Kidney glomerular epithelial cell (primary cell): ENCODE measurements around the gene LPP.
A peak's percentile ranks its signal among the peaks of the same experiment; 100 is the strongest.
"Not testable (repeated sequence)": the region's sequence is repeated elsewhere in the genome, so short reads cannot be mapped to it uniquely, and the experiment has no call there.

Experiments used
- DNase-seq: peaks from one replicate; lab custom pipeline; 2025; lab: John Stamatoyannopoulos, UW

LPP gene

DNA sequence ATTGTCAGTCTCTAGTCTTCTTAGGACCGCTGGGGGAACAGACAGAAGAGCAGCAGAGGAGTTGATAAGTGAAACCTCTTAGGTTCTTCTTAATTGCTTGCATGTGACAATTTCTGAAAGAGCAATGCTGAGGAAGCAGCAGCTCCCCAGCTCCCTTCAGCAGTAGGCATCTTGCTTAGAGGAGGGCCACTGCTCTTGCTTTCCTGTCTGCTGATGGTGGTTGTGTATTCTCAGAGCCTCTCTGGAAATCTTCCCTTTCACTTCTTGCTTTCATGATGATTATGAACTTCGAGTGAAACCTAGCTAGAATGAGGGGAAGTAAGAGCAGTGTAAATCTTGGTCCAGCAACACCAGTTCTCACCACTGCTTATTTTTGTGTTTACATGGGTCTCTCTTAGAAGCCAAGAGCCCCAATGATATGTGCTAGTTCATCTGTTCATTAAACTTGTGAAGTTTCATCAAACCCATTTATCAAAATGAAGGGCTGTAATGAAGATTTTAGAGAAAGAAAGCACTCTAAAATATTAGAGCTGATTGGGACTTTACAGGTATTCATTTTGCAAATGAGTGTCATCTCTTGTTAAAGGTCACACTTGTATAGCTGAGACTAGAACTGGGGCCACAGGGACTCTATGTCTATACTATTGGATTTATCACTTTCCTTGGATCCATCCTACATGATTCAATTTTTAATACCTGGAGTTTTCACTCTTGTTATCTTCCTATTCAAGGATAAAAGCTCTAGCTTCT, 246.7 kb downstream of the LPP start:
- no peak for DNase-seq

DNA sequence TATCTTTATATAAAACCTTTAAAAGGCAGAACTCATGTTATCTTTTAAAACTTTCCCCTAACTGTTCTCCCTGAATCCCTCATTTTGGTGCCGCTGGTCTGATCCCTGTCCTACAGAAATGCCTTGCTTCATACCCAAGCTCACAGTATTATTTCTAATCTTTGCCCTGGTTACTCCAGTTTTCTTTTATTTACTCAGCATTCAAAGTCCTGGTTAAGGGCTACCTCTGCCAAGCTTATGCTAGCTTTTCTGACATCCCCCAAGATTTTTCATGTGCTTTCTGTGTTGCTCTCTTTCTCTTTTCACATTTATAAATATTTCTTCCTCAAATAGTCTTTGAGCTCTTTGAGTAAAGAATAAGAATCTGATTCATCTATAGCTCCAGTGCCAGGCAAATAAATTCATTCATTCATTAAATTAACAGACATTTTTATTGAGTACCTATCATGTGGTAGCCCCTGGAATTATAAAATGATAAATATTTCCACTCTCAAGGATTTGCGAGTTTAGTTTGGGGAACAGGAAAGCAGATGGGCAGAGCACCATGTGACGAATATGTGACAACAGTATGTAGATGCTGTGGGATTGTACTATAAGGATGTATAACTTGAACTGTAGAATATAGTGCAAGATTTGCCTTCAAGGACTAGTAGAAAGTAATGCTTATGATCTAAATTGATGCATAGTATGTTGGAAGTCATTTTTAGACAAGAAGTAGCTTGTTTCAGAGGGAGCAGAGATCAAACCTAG, 247.5 kb downstream of the LPP start:
- no peak for DNase-seq

- no peak for DNase-seq
Observed at GRCh38 chr3:188402229-188402628, 248.3 kb downstream of the LPP start.

- no peak for DNase-seq
Observed at GRCh38 chr3:188403404-188403803, 249.4 kb downstream of the LPP start.

DNA sequence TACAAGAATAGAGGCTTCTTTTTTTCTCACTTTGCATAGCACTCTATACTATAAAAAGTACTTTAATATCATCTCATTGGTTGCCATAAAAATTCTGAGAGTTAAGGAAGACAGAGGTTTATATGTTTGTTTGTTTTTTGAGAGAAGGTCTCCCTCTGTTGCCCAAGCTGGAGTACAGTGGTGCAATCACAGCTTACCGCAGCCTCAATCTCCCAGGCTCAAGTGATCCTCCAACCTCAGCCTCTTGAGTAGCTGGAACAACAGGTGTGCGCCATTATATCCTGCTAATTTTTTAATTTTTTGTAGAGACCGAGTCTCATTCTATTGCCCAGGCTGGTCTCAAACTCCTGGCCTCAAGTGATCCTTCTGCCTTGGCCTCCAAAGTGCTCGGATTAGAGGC, 250.2 kb downstream of the LPP start:
- no peak for DNase-seq

DNA sequence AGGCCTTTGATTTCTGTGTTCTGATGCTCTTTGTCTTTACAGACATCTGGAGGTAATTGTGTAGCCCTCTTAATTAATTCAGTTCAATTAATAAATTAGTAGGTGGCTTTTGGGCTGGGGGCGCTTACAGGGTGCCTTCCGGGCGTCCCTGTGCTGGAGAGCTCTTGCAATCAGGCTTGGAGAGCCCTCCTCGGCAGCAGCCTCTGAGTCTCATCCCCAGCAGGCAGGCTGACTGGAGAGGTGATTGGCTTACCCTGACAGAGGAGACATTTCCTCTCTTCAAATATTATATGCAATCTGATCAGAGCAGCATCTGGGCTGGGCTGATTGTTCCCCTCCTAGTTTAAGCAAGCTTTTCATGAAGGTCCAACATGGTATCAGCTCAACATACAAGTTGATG, 250.7 kb downstream of the LPP start:
- no peak for DNase-seq

DNA sequence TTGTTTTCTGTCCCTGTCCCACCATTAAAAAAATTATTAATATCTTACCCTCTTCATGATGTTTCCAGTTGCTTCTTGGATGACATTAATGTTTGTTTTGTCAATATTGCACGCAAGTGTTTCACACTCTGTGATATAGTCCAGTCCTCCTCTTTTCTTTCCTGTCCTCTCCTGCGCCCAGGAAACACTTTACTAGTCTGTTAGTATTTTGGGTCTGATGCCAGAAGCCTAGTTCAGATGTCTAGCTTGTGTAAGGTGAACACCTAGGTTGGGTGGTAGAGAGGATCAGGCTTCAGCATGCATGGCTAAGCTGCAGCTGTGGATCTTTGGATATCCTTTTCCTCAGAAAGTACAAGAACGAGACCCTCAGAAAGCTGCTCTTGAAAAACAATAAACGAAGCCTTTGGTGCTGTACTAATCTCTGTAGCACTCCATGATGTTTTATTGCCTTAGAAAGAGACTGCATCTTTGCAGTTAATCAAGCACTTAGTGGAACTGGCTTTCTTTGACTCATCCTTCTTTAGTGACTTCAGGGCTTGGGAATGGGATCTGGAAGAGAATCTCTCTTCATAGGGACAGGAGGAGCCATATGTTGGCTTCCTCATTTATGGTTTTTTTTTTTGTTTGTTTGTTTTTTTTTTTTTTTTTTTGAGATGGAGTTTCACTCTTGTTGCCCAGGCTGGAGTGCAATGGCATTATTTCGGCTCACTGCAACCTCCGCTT, 253.4 kb downstream of the LPP start:
- DNase-seq: no peak

GRCh38 chr3:188408831-188409230, 254.9 kb downstream of the LPP start:
- DNase-seq: no peak

GRCh38 chr3:188411750-188412149, 257.8 kb downstream of the LPP start:
- DNase-seq: no peak

DNA sequence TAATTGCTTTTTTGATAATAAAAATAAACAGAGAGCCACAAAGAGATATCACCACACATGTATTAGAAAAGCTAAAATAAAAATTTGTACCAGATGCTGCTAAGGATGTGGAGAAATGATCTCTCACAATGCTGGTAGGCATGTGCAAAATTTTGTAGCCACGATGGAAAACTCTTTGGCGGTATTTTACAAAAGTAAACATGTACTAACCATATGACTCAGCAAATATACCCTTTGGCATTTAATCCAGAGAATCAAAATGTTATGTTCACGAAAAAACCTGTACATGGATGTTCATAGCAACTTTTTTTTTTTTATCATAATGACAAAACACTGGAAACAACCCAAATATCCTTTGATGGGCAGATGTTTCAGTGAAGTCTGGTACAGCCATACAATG, 261.2 kb downstream of the LPP start:
- no peak for DNase-seq

DNA sequence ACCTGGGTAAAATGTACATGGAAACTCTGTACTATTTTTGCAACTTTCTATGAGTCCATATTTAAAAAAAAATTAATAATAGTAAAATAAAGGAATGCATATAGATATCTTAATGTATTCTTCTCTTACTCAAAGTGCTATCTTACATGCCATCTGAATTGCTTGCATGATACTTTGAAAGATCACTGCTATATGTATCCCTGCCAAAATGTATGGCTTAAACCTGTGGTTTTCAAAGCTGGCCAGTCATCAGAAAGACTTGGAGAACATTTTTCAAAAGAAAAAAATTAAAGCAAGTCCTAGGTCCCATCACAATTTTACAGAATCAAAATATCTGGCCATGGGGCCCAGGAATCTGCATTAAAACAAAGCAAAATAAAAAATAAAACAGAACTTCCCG, 262.1 kb downstream of the LPP start:
- DNase-seq: no peak

- no peak for DNase-seq
Observed at GRCh38 chr3:188417271-188417696, 263.3 kb downstream of the LPP start.

DNA sequence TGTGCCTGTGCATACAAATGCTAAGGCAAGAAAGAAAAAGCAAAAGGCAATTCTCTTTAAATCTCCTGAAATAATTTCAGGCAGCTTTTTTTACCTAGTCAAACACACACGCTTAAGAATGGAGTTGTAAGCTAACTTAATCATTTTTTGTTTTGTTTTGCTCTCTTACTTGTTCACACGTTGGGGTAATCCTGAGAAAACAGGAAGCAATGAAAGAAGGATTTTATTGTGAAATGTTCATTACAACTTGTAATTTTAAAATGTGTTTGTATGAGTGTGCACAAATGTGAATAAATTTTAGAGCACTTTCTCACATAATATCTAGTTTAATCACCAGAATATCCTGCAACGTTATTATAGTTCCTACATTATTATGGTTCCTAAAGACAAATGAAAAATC, 263.8 kb downstream of the LPP start:
- DNase-seq: no peak

DNA sequence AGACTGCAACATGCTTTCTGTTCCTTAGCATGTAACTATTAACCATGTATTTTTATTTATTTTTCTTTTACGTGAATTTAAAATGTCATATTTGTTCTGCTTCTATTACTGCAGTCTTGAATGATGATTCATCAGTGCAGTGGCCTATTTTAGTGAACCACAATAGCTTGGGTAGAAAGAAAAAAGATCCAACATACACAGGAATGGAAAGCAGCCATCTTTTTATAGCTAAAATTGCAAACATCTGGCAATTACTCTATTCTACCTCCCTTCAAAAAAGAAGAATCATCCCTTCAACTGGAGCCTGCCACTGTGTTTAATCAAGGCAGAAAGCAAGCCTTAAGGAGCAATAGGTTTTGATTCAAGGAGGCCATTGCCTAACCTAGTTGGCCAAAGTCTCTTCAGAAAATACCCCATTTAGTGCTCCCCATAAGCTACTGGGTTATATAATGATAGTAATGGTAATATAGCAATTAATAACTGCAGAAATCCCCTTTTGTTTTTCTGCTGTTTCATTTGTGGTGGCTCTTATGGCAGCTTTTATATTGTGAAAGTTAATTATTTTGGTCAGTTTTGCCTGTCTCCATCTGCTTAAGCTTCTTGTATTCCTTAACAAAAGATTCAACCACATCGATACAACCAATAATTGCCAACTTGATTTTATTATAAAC, 267.3 kb downstream of the LPP start:
- peak; percentile 34 for DNase-seq

DNA sequence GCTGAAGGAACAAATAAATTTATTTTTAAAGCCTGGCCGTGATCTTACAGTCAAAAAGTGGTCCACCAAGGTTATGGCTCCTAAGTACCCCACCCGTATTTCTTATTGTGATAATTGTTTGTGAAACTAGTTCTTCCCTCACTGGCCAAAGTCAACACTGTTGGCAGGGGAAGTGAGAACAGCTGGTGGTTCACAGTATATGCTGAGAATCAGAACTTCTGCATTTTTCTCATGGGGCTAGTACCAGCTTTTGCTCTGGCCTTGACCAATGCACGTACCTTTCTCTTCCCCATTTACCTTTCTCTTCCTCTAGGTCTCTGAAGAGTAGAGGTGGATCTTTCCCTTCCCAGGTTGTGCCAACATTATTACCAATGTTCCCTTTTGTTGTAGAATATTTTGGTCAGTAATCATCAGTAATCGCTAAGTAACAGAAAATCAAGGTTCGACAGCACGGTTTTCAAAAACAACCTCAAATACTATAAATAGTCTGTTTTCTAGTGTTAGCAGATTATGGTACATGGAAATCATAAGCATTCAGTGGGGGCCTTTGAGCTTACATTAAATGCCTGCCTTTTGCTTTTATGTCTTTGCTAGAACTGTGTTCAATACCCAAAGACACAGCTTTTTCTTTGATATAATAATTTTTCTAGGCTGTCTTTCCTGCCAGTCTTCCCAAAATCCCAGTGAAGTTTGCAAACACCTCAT, 268.0 kb downstream of the LPP start:
- DNase-seq: no peak

GRCh38 chr3:188427981-188428380, 274.0 kb downstream of the LPP start:
- DNase-seq: not testable (repeated sequence)

DNA sequence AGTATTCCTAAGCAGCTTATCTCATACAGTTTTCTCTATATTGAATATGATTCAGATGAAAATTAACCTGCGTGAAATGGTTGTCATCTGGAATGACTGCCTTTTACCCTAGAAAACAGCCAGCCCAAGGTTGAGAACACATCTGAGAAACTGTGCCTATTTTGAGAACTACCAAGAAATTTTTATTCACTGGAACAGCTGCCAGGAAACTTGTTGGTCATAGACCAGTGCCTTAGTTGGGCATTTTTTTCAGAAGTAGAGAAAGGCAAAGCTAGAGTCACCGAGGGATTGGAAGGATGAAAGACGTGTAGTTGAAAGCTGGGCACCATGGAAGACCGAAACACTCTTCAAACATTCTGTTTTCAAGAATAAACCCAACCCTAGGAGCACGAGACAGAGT, 277.1 kb downstream of the LPP start:
- no peak for DNase-seq

DNA sequence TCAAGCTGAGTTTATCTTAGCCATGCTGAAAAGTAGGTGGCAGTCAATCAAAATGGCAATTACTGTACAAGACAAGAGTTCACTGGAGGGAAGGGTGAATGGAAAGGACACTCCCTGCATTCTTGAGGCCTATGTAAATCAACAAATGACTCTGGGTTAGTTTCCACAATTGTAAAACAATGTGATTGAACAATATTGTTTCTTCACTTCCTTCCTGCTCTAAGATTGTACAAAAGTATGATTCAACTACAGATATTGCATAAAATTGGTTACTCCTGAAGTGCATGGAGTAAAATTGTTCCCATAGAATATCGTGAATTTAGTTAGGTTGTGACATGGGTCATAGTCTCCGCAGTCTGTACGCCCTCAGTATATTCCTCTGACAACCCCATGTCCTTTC, 277.6 kb downstream of the LPP start:
- no peak for DNase-seq

GRCh38 chr3:188432802-188433520, 279.0 kb downstream of the LPP start:
- DNase-seq: peak; percentile 8

DNA sequence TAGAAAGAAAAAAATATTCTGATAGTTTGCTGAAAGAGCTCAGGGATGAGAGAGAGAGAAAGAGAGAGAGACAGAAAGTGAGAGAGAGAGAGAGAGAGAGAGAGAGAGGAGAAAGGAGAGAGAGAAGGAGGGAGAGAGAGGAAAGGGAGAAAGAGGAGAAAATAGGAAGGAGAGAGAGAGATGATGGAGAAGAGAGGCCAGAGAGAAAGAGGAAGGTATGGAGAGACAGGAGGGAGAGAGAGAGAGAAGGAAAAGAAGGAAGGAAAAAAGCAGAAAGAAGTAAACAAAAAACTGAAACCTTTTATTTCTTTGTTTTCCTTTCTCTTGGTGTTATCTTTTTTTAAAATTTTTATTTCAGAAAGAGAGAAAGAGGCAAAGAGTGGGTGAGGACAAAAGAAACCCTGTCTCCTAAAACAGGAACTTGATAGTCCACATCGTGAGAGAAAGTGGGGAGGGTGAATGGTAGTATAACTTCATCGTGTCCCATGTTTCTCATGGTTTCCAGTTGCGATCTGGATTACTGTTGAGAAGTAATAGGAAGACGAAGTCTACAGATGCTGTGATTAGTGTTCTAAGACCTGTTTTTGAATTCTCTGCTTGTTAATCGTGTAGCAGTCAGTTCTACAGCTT, 279.7 kb downstream of the LPP start:
- DNase-seq: no peak

DNA sequence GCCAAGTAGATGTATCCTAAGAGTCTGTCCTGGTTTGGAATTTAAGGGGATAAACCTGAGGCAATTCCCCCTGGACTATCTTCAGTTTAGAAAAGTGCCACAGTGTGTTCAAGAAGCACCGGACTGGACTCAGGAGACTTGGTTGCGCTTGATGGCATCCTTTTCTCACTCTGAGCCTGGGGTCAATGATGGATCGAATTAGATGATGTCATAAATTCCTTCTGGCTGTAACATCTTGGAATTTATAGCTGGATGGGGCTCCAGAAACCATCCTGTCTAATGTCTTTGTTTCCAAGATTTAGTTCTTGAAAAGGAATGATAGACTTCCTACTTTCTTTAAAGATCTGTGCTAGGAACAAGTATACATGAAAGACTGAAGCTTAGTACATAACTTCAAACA, 280.6 kb downstream of the LPP start:
- peak; percentile 3 for DNase-seq
